ENCODE measurements around the gene CPEB1. TPM values are rescaled to one million over a fixed set of nuclear protein-coding genes. Genes with fewer than 3 reads are reported as not detected.

CPEB1 gene
- total RNA-seq, 1 donor from 2014 or later, result 0.40 TPM

- DNase-seq (ENCODE audit: low spot score in 2 of 2, unreplicated experiment in 2 of 2), result no peak
- Mint-ChIP-seq H3K9me3 (no peaks in the 10 kb centered on the region), H3K4me3 (no peak overlapping the region), H3K27ac (no peak overlapping the region), H3K27me3 (ENCODE audit: low read depth) (peaks cover 27% of the 10 kb centered on the region), H3K4me1 (no peaks in the 10 kb centered on the region), H3K36me3 (no peaks in the 10 kb centered on the region)
- TF ChIP-seq CTCF (IDR thresholded peaks at IDR 0.05; ENCODE audit: unreplicated experiment), result no peak
Measured at GRCh38 chr15:82625136-82625535, 22.0 kb downstream of the CPEB1 start.

- no peaks in the 10 kb centered on the region for H3K9me3 Mint-ChIP-seq
- H3K4me1 Mint-ChIP-seq, result no peaks in the 10 kb centered on the region
- DNase-seq (ENCODE audit: low spot score in 2 of 2, unreplicated experiment in 2 of 2), result no peak
- TF ChIP-seq CTCF (IDR thresholded peaks at IDR 0.05; ENCODE audit: unreplicated experiment), result no peak
- H3K36me3 Mint-ChIP-seq, result no peaks in the 10 kb centered on the region
- H3K4me3 Mint-ChIP-seq, result no peak overlapping the region
- H3K27ac Mint-ChIP-seq, result no peak overlapping the region
- H3K27me3 Mint-ChIP-seq (ENCODE audit: low read depth), result peaks cover 26% of the 10 kb centered on the region
Measured at GRCh38 chr15:82624438-82624837, 22.7 kb downstream of the CPEB1 start.

- Mint-ChIP-seq H3K36me3 (no peaks in the 10 kb centered on the region), H3K4me3 (no peak overlapping the region), H3K27me3 (ENCODE audit: low read depth) (peaks cover 23% of the 10 kb centered on the region), H3K9me3 (no peaks in the 10 kb centered on the region), H3K27ac (no peak overlapping the region), H3K4me1 (no peaks in the 10 kb centered on the region)
- no peak for DNase-seq (ENCODE audit: low spot score in 2 of 2, unreplicated experiment in 2 of 2)
- TF ChIP-seq CTCF (IDR thresholded peaks at IDR 0.05; ENCODE audit: unreplicated experiment), result no peak
Measured at GRCh38 chr15:82624008-82624407, 23.2 kb downstream of the CPEB1 start.

- H3K4me3 Mint-ChIP-seq, result no peak overlapping the region
- no peak overlapping the region for H3K27ac Mint-ChIP-seq
- no peak for DNase-seq (ENCODE audit: low spot score in 2 of 2, unreplicated experiment in 2 of 2)
- H3K27me3 Mint-ChIP-seq (ENCODE audit: low read depth), result peaks cover 23% of the 10 kb centered on the region
- H3K4me1 Mint-ChIP-seq, result no peaks in the 10 kb centered on the region
- no peaks in the 10 kb centered on the region for H3K9me3 Mint-ChIP-seq
- H3K36me3 Mint-ChIP-seq, result no peaks in the 10 kb centered on the region
- TF ChIP-seq CTCF (IDR thresholded peaks at IDR 0.05; ENCODE audit: unreplicated experiment), result no peak
Measured at GRCh38 chr15:82621970-82622369, 25.2 kb downstream of the CPEB1 start.

GRCh38 chr15:82613747-82614146, 33.4 kb downstream of the CPEB1 start:
- H3K27ac Mint-ChIP-seq, result no peak overlapping the region

More at GRCh38 chr15:82613747-82614146, 33.4 kb downstream of the CPEB1 start:
- no peaks in the 10 kb centered on the region for H3K36me3 Mint-ChIP-seq
- no peak for TF ChIP-seq CTCF (IDR thresholded peaks at IDR 0.05; ENCODE audit: unreplicated experiment)
- H3K27me3 Mint-ChIP-seq (ENCODE audit: low read depth), result peaks cover 40% of the 10 kb centered on the region
- no peaks in the 10 kb centered on the region for H3K4me1 Mint-ChIP-seq
- H3K4me3 Mint-ChIP-seq, result no peak overlapping the region
- no peak for DNase-seq (ENCODE audit: low spot score in 2 of 2, unreplicated experiment in 2 of 2)
- no peaks in the 10 kb centered on the region for H3K9me3 Mint-ChIP-seq
